GM21515 (cell line): Measurements from ENCODE around the gene LDB2.

Experiments
- ATAC-seq: cut with Tn5 transposase; IDR thresholded peaks from one replicate; pipeline ENCODE4 v1.9.1; 2021; ENCODE audit not compliant: unreplicated experiment

LDB2 gene

GRCh38 chr4:16844816-16845586 is 53.4 kb downstream of the LDB2 start:
- no peak for ATAC-seq

GRCh38 chr4:16843831-16844508 is 54.5 kb downstream of the LDB2 start:
- ATAC-seq: no peak

- ATAC-seq: no peak
These were observed 60.1 kb downstream of the LDB2 start for GRCh38 chr4:16838226-16838875.

GRCh38 chr4:16837475-16837874 is 61.0 kb downstream of the LDB2 start:
- no peak for ATAC-seq

- no peak for ATAC-seq
These were observed 62.1 kb downstream of the LDB2 start for GRCh38 chr4:16836324-16836723.

GRCh38 chr4:16835597-16836247 is 62.7 kb downstream of the LDB2 start:
- no peak for ATAC-seq

GRCh38 chr4:16834814-16835213 is 63.6 kb downstream of the LDB2 start:
- ATAC-seq: no peak

GRCh38 chr4:16833722-16834121 is 64.7 kb downstream of the LDB2 start:
- ATAC-seq: no peak

- ATAC-seq: no peak
These were observed 68.4 kb downstream of the LDB2 start for GRCh38 chr4:16830081-16830480.

- ATAC-seq: no peak
These were observed 70.4 kb downstream of the LDB2 start for GRCh38 chr4:16827794-16828724.

GRCh38 chr4:16827045-16827444 is 71.4 kb downstream of the LDB2 start:
- no peak for ATAC-seq

GRCh38 chr4:16826406-16826910 is 72.0 kb downstream of the LDB2 start:
- no peak for ATAC-seq

- ATAC-seq: no peak
These were observed 74.1 kb downstream of the LDB2 start for GRCh38 chr4:16824278-16824806.

- no peak for ATAC-seq
These were observed 78.1 kb downstream of the LDB2 start for GRCh38 chr4:16820329-16820728.

- ATAC-seq: no peak
These were observed 78.8 kb downstream of the LDB2 start for GRCh38 chr4:16819652-16820051.

GRCh38 chr4:16818005-16818404 is 80.4 kb downstream of the LDB2 start:
- no peak for ATAC-seq

- no peak for ATAC-seq
These were observed 81.2 kb downstream of the LDB2 start for GRCh38 chr4:16817286-16817685.

GRCh38 chr4:16814361-16814760 is 84.1 kb downstream of the LDB2 start:
- no peak for ATAC-seq

- ATAC-seq: no peak
These were observed 86.4 kb downstream of the LDB2 start for GRCh38 chr4:16812041-16812440.

GRCh38 chr4:16809943-16810342 is 88.5 kb downstream of the LDB2 start:
- no peak for ATAC-seq
